PC-3 (cell line): Measurements from ENCODE around the gene GRK1. TPM values are rescaled to one million over a fixed set of nuclear protein-coding genes. Genes with fewer than 3 reads are reported as not detected.

Source experiments
- ATAC-seq: fragments of 200-7000 bp; cut with Tn5 transposase; 2 replicates; pipeline ENCODE4 v1.9.1; 2020; ENCODE audit warnings: mild to moderate bottlenecking, moderate library complexity
- BruUV-seq: library from RNA; stranded (reverse); fragments of 400-500 nt; replicated peaks from 2 replicates; lab custom pipeline; 2021; lab: Mats Ljungman, UMichigan
- CTCF ChIA-PET: fragments of 300-600 bp; sonication (Branson Sonifier 250); formaldehyde crosslinking; loops from one replicate; lab custom pipeline; 2022; ENCODE audit warnings: antibody characterized with exemption; lab: Charles Lee
- POLR2A ChIA-PET: fragments of 300-600 bp; sonication (Branson Sonifier 250); formaldehyde crosslinking; loops from one replicate; lab custom pipeline; 2022; ENCODE audit warnings: antibody characterized with exemption; ENCODE audit not compliant: unreplicated experiment; lab: Charles Lee
- DNase-seq: peaks from one replicate; pipeline ENCODE4 v3.0.0-alpha.2; 2015
- H2AFZ ChIP-seq: fragments of 300-600 bp; sonication (generic); 2 replicates; pipeline ENCODE4 v1.6.0; 2016; ENCODE audit warnings: antibody characterized with exemption, low read length
- H3F3A ChIP-seq: fragments of 300-600 bp; sonication (generic); one replicate; pipeline ENCODE4 v1.6.0; 2017; ENCODE audit warnings: antibody characterized with exemption, low read length, control low read depth, mild to moderate bottlenecking; ENCODE audit not compliant: unreplicated experiment
- H3K27ac ChIP-seq: fragments of 300-600 bp; sonication (generic); 2 replicates; pipeline ENCODE4 v1.5.1; 2016; ENCODE audit warnings: mild to moderate bottlenecking, low read length
- H3K27me3 ChIP-seq: fragments of 300-600 bp; sonication (generic); 2 replicates; pipeline ENCODE4 v1.6.1; 2016; ENCODE audit warnings: low read length, mixed read lengths
- H3K36me3 ChIP-seq: fragments of 300-600 bp; sonication (generic); 2 replicates; pipeline ENCODE4 v1.6.1; 2016; ENCODE audit warnings: low read depth, mixed run types, low read length, mixed read lengths
- H3K4me1 ChIP-seq: fragments of 300-600 bp; sonication (generic); 2 replicates; pipeline ENCODE4 v1.5.1; 2016; ENCODE audit warnings: low read length; ENCODE audit not compliant: insufficient read depth
- H3K4me2 ChIP-seq: fragments of 300-600 bp; sonication (generic); 2 replicates; pipeline ENCODE4 v1.6.0; 2016; ENCODE audit warnings: low read length
- H3K4me3 ChIP-seq: fragments of 300-600 bp; sonication (generic); 2 replicates; pipeline ENCODE4 v1.5.1; 2016; ENCODE audit warnings: mild to moderate bottlenecking, low read length, mixed read lengths
- H3K79me2 ChIP-seq: fragments of 300-600 bp; sonication (generic); 2 replicates; pipeline ENCODE4 v1.6.1; 2017; ENCODE audit warnings: low read length, mixed read lengths
- H3K9ac ChIP-seq: fragments of 300-600 bp; sonication (generic); 2 replicates; pipeline ENCODE4 v1.6.0; 2016; ENCODE audit warnings: mild to moderate bottlenecking, low read length
- H3K9me2 ChIP-seq: fragments of 300-600 bp; sonication (generic); replicated peaks from 2 replicates; pipeline ENCODE4 v1.6.1; 2016; ENCODE audit warnings: mixed run types, low read length, mixed read lengths
- H3K9me3 ChIP-seq: fragments of 300-600 bp; sonication (generic); 2 replicates; pipeline ENCODE4 v1.6.1; 2016; ENCODE audit warnings: low read length, mixed read lengths
- H4K20me1 ChIP-seq: fragments of 300-600 bp; sonication (generic); 2 replicates; pipeline ENCODE4 v1.6.1; 2016; ENCODE audit warnings: low read length, mixed read lengths
- EZH2 ChIP-seq: fragments of 300-600 bp; sonication (generic); IDR thresholded peaks from one replicate; pipeline ENCODE4 v1.6.1; 2017; ENCODE audit warnings: antibody characterized with exemption, mild to moderate bottlenecking, low read length; ENCODE audit not compliant: unreplicated experiment
- EZH2phosphoT487 ChIP-seq: fragments of 300-600 bp; sonication (generic); IDR thresholded peaks from 2 replicates; pipeline ENCODE4 v1.6.1; 2018; ENCODE audit warnings: mild to moderate bottlenecking, antibody characterized with exemption, low read length, borderline replicate concordance
- intact Hi-C: fragments of 100-400 bp; cut with micrococcal nuclease; formaldehyde crosslinking; loops from 2 replicates; pipeline ENCODE4 v1.9.0; 2023
- total RNA-seq: library from RNA; depleted of rRNA; stranded (reverse); fragments of >200 nt; gene quantifications from 2 replicates; pipeline ENCODE4 v1.2.3, GENCODE V29; 2014
- TF ChIP-seq, protein P1 (sequence below): fragments of 300-600 bp; sonication (generic); conservative IDR thresholded peaks from 2 replicates; pipeline ENCODE4 v1.5.1; 2017; ENCODE audit warnings: antibody characterized with exemption, low read depth, mild to moderate bottlenecking, low read length

Gene GRK1
- total RNA-seq, 1 experiment from 2014 or later, result not detected

DNA sequence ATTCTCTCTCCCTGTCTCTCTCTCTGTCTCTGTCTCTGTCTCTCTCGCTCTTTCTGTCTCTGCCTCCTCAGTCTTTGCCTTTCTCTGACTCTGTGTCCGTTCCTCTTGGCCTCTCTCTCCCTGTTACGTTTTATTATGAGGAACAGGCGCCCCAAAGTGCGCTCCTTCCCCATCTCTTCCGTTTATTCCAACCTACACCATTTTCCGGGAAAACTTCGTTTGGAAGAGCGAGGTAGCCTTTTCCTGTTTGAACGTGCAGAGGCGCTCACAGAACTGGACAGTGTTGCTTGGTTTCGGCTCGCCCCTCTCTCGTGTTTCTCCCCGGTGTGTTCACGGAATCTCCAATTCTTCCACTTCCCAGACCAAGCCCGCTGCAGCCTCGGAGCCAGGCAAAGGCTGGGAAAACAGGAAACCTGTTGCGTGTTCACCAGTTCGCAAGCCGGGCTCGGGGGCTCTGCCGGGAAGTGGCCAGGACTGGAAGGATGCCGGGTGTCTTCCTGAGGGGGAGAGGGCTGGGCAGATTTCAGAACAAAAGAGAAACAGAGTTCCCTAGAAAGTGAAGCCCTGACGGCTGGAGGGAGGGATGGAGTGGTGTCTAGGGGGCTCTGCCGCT is 92.6 kb downstream of the GRK1 start:
- DNase-seq, result peak; percentile 25
- Histone ChIP-seq H3K27me3 (no peaks in the 10 kb centered on the region), H3K9me3 (no peaks in the 10 kb centered on the region), H3K79me2 (peaks cover 25% of the 10 kb centered on the region), H3K9me2 (no peaks in the 10 kb centered on the region), H2AFZ (peak overlapping the region; percentile 98), H3K27ac (peak overlapping the region; percentile 17; the same call in 1 of the 2 replicates), H3K4me2 (peak overlapping the region; percentile 91), H3K9ac (peak overlapping the region; percentile 68), H3K36me3 (no peaks in the 10 kb centered on the region), H3K4me3 (peak overlapping the region; percentile 97), H4K20me1 (no peaks in the 10 kb centered on the region), H3K4me1 (peaks cover 22% of the 10 kb centered on the region), H3F3A (no peaks in the 10 kb centered on the region)
- BruUV-seq, result TSS peak; percentile 83
- TF ChIP-seq, protein P1, sequence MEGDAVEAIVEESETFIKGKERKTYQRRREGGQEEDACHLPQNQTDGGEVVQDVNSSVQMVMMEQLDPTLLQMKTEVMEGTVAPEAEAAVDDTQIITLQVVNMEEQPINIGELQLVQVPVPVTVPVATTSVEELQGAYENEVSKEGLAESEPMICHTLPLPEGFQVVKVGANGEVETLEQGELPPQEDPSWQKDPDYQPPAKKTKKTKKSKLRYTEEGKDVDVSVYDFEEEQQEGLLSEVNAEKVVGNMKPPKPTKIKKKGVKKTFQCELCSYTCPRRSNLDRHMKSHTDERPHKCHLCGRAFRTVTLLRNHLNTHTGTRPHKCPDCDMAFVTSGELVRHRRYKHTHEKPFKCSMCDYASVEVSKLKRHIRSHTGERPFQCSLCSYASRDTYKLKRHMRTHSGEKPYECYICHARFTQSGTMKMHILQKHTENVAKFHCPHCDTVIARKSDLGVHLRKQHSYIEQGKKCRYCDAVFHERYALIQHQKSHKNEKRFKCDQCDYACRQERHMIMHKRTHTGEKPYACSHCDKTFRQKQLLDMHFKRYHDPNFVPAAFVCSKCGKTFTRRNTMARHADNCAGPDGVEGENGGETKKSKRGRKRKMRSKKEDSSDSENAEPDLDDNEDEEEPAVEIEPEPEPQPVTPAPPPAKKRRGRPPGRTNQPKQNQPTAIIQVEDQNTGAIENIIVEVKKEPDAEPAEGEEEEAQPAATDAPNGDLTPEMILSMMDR, result no peak
- ATAC-seq, result peak; percentile 18
- intact Hi-C loops, result loop anchor here (2.0 kb wide), 1 partner anchor 25 kb away; no protein-coding TSS in a partner anchor
- ChIA-PET CTCF (interaction anchor here (0.7 kb wide), 1 partner anchor 373 kb away, joined by 3 read pairs; the partner anchor contains the start of gene RASA3), POLR2A (no interaction called here)

- no peak overlapping the region for H2AFZ ChIP-seq
- TF ChIP-seq EZH2phosphoT487, result no peak
- TF ChIP-seq, protein P1, result no peak
- TF ChIP-seq EZH2, result no peak
- intact Hi-C loops, result no loop called here
- ATAC-seq, result no peak
- H3F3A ChIP-seq, result no peaks in the 10 kb centered on the region
- no TSS peak for BruUV-seq
- no peaks in the 10 kb centered on the region for H3K27me3 ChIP-seq
- H3K4me2 ChIP-seq, result peak overlapping the region; percentile 91; the same call in 1 of the 2 replicates
- no peaks in the 10 kb centered on the region for H3K9me3 ChIP-seq
- POLR2A ChIA-PET, result no interaction called here
- H4K20me1 ChIP-seq, result no peaks in the 10 kb centered on the region
- H3K4me3 ChIP-seq, result no peak overlapping the region
- DNase-seq, result no peak
- peaks cover 25% of the 10 kb centered on the region for H3K79me2 ChIP-seq
- CTCF ChIA-PET, result no interaction called here
- H3K9ac ChIP-seq, result no peak overlapping the region
- H3K27ac ChIP-seq, result no peak overlapping the region
- peaks cover 22% of the 10 kb centered on the region for H3K4me1 ChIP-seq
- no peaks in the 10 kb centered on the region for H3K36me3 ChIP-seq
- no peaks in the 10 kb centered on the region for H3K9me2 ChIP-seq
These were observed 94.1 kb downstream of the GRK1 start for GRCh38 chr13:113761136-113761535.

- Histone ChIP-seq H3K36me3 (no peaks in the 10 kb centered on the region), H3F3A (no peaks in the 10 kb centered on the region), H3K79me2 (peaks cover 25% of the 10 kb centered on the region), H3K27ac (no peak overlapping the region), H3K9me3 (no peaks in the 10 kb centered on the region), H3K4me2 (no peak overlapping the region), H3K9ac (no peak overlapping the region), H3K4me1 (peaks cover 13% of the 10 kb centered on the region), H4K20me1 (no peaks in the 10 kb centered on the region), H3K27me3 (no peaks in the 10 kb centered on the region), H3K9me2 (no peaks in the 10 kb centered on the region), H2AFZ (no peak overlapping the region), H3K4me3 (no peak overlapping the region)
- intact Hi-C loops, result no loop called here
- DNase-seq, result no peak
- CTCF ChIA-PET, result no interaction called here
- POLR2A ChIA-PET, result no interaction called here
- no peak for ATAC-seq
- BruUV-seq, result no TSS peak
- TF ChIP-seq, protein P1, result no peak
- TF ChIP-seq EZH2 (no peak), EZH2phosphoT487 (no peak)
These were observed 95.1 kb downstream of the GRK1 start for GRCh38 chr13:113762075-113762474.
